HepG2 (cell line): ENCODE results near the gene NKAIN4. TPM values are rescaled to one million over a fixed set of nuclear protein-coding genes. Genes with fewer than 3 reads are reported as not detected.
A peak's percentile ranks its signal among the peaks of the same experiment; 100 is the strongest.

Source experiments
- EED ChIP-seq: sonication (generic); formaldehyde crosslinking; IDR thresholded peaks from 2 replicates; pipeline ENCODE4 v1.5.0; 2020; ENCODE audit warnings: mild to moderate bottlenecking, missing genetic modification reagents
- FOXC1 ChIP-seq: sonication (generic); formaldehyde crosslinking; IDR thresholded peaks from 2 replicates; pipeline ENCODE4 v1.8.0; 2022; ENCODE audit warnings: mild to moderate bottlenecking, missing genetic modification reagents, borderline replicate concordance
- GABPB1 ChIP-seq: IDR thresholded peaks from 2 replicates; pipeline ENCODE4 v1.6.1; 2016; ENCODE audit warnings: mild to moderate bottlenecking, missing genetic modification reagents, moderate library complexity, missing compliant biosample characterization
- GATAD2A ChIP-seq: IDR thresholded peaks from 2 replicates; pipeline ENCODE4 v1.6.1; 2016
- NCOA5 ChIP-seq: sonication (generic); formaldehyde crosslinking; IDR thresholded peaks from 2 replicates; pipeline ENCODE4 v1.4.0; 2020; ENCODE audit warnings: missing genetic modification reagents
- PLSCR1 ChIP-seq: sonication (generic); formaldehyde crosslinking; IDR thresholded peaks from 2 replicates; pipeline ENCODE4 v1.5.0; 2020; ENCODE audit warnings: missing genetic modification reagents, mild to moderate bottlenecking, borderline replicate concordance
- TEAD2 ChIP-seq: sonication (generic); formaldehyde crosslinking; IDR thresholded peaks from 2 replicates; pipeline ENCODE4 v1.9.0; 2021; ENCODE audit warnings: missing genetic modification reagents
- TERF1 ChIP-seq: sonication (generic); formaldehyde crosslinking; IDR thresholded peaks from 2 replicates; pipeline ENCODE4 v1.8.0; 2022; ENCODE audit warnings: mild to moderate bottlenecking, missing genetic modification reagents, moderate library complexity
- ZBTB25 ChIP-seq: IDR thresholded peaks from 2 replicates; pipeline ENCODE4 v1.6.1; 2018; ENCODE audit warnings: missing genetic modification reagents
- ZMAT3 ChIP-seq: sonication (generic); formaldehyde crosslinking; conservative IDR thresholded peaks from 2 replicates; pipeline ENCODE4 v1.7.0; 2021; ENCODE audit warnings: missing genetic modification reagents
- ZNF143 ChIP-seq: sonication (generic); formaldehyde crosslinking; IDR thresholded peaks from 2 replicates; pipeline ENCODE4 v1.4.0; 2020; ENCODE audit warnings: missing genetic modification reagents
- ZNF354B ChIP-seq: sonication (generic); formaldehyde crosslinking; IDR thresholded peaks from 2 replicates; pipeline ENCODE4 v1.8.0; 2022; ENCODE audit warnings: mild to moderate bottlenecking, missing genetic modification reagents
- ZNF549 ChIP-seq: sonication (generic); formaldehyde crosslinking; IDR thresholded peaks from 2 replicates; pipeline ENCODE4 v1.5.0; 2020; ENCODE audit warnings: missing genetic modification reagents
- ZNF646 ChIP-seq: sonication (generic); formaldehyde crosslinking; IDR thresholded peaks from 2 replicates; pipeline ENCODE4 v1.9.0; 2021; ENCODE audit warnings: mild to moderate bottlenecking, missing genetic modification reagents
- ZNF710 ChIP-seq: sonication (generic); formaldehyde crosslinking; IDR thresholded peaks from 2 replicates; pipeline ENCODE4 v1.5.0; 2020; ENCODE audit warnings: mild to moderate bottlenecking, missing genetic modification reagents, borderline replicate concordance
- ZXDC ChIP-seq: sonication (generic); formaldehyde crosslinking; IDR thresholded peaks from 2 replicates; pipeline ENCODE4 v1.5.0; 2020; ENCODE audit warnings: mild to moderate bottlenecking, missing genetic modification reagents
- polyA plus RNA-seq, 8 experiments: library from polyadenylated mRNA; depleted of rRNA in 3 of 8; stranded (reverse) in 7 of 8; unstranded in 1 of 8; fragments of >200 nt; fragmentation: Illumina TruSeq in 4 of 8; extraction: Trizol in 4 of 8; gene quantifications; 2 replicates each; pipeline versions ENCODE4 v1.2.1 to v1.2.3, GENCODE V29; 2011 to 2016; ENCODE audit warnings: low read depth in 4 of 8, missing spikeins in 1 of 8, mixed read lengths in 1 of 8; ENCODE audit not compliant: insufficient read depth in 1 of 8
- total RNA-seq, 5 experiments: library from RNA; depleted of rRNA; stranded (reverse); fragments of >200 nt; fragmentation: Illumina TruSeq; extraction: Trizol; gene quantifications; 2 replicates each; pipeline ENCODE4 v1.2.3, GENCODE V29; 2016; ENCODE audit warnings: low read depth in 1 of 5

Gene NKAIN4
- total and polyA plus RNA-seq, 2 of the 13 experiments (the other 11 are each of a cell fraction or from before 2014, with no cell fraction given), result not detected

- TF ChIP-seq ZNF646 (CRISPR knock-in tag) (no peak), ZBTB25 (CRISPR knock-in tag) (peak; percentile 42; the same call in 1 of the 2 replicates), FOXC1 (CRISPR knock-in tag) (no peak), ZNF549 (no peak), ZNF143 (CRISPR knock-in tag) (no peak), NCOA5 (no peak), GATAD2A (CRISPR knock-in tag) (peak; percentile 46; the same call in 1 of the 2 replicates), ZMAT3 (CRISPR knock-in tag) (no peak), ZNF710 (CRISPR knock-in tag) (no peak), TEAD2 (no peak), EED (CRISPR knock-in tag) (peak; percentile 92), TERF1 (CRISPR knock-in tag) (no peak), ZNF354B (CRISPR knock-in tag) (no peak), PLSCR1 (CRISPR knock-in tag) (no peak), GABPB1 (CRISPR knock-in tag) (peak; percentile 43), ZXDC (CRISPR knock-in tag) (no peak)
These were observed 23.4 kb downstream of the NKAIN4 start (continued) for GRCh38 chr20:63230800-63231268.
